ENCODE results near the gene EVA1B. TPM values are rescaled to one million over a fixed set of nuclear protein-coding genes. Genes with fewer than 3 reads are reported as not detected.

The EVA1B gene
- total and polyA plus RNA-seq, 2 of the 4 experiments (the other 2 are of a cell fraction): 49.8 to 64.6 TPM

DNA sequence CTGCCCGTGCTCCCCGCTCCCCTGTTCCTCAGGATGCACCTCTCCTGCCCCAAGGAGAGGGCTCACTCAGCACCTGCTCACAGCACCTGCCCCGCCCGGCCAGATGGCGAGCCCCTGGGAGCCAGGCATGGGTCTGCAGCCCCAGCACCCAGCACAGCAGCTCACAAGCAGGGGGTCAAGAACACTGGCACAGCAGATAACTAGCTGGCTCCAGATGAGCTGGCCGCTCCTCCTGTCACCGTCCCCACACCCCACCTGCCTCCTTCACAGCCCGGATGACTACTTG is 20.9 kb upstream of the EVA1B start:
- H2BK20ac ChIP-seq (ENCODE audit: low read depth, low read length): no peak overlapping the region
- no peak overlapping the region for H2BK120ac ChIP-seq (ENCODE audit: low read depth, low read length)
- H3K27me3 ChIP-seq (ENCODE audit: control insufficient read depth, insufficient read depth, low read length): no peaks in the 10 kb centered on the region
- H4K5ac ChIP-seq (ENCODE audit: low read depth, low read length): no peak overlapping the region
- H3K14ac ChIP-seq (replicated peaks; ENCODE audit: low read depth, low read length): no peak overlapping the region
- H3K9ac ChIP-seq (ENCODE audit: low read depth, low read length): no peak overlapping the region
- in situ Hi-C loops (cut with MboI; ENCODE audit: low sequenced_read_pairs): no loop called here
- H3K27ac ChIP-seq (ENCODE audit: insufficient read depth, low read length): no peak overlapping the region
- H3K56ac ChIP-seq (ENCODE audit: extremely low read depth, insufficient read depth, low read length): no peak overlapping the region
- H3K4me2 ChIP-seq (ENCODE audit: low read depth, low read length): no peak overlapping the region
- dilution Hi-C loops (cut with HindIII; ENCODE audit: low sequenced_read_pairs, unreplicated experiment): no loop called here
- no peak overlapping the region for H2AFZ ChIP-seq (replicated peaks; ENCODE audit: low read length, poor library complexity)
- H3K9me1 ChIP-seq (ENCODE audit: insufficient read depth, low read length): peaks cover 15% of the 10 kb centered on the region
- DNase-seq (no peak), ATAC-seq (ENCODE audit: low read depth) (no peak)
- no peak overlapping the region for H2BK15ac ChIP-seq (ENCODE audit: low read depth, low read length)
- no peak overlapping the region for H3K4me3 ChIP-seq (ENCODE audit: insufficient read depth, low read depth, low read length)
- peaks cover 10 to 51% of the 10 kb centered on the region in 2 experiments; a peak in 2 of 4 replicates for H3K79me1 ChIP-seq (ENCODE audit: low read depth in 1 of 2, low read length in 2 of 2)
- no peak for TF ChIP-seq RAD21 (IDR thresholded peaks at IDR 0.05; ENCODE audit: low read length)
- no peak for TF ChIP-seq BHLHE40 (IDR thresholded peaks at IDR 0.05; ENCODE audit: low read depth, low read length)
- TF ChIP-seq SMC3 (IDR thresholded peaks at IDR 0.05; ENCODE audit: low read depth, low read length): no peak
- TF ChIP-seq CEBPB (IDR thresholded peaks at IDR 0.05; ENCODE audit: low read depth, low read length): no peak
- TF ChIP-seq MXI1 (IDR thresholded peaks at IDR 0.05; ENCODE audit: borderline replicate concordance, low read depth, low read length): no peak
- no peak for TF ChIP-seq MAZ (IDR thresholded peaks at IDR 0.05; ENCODE audit: borderline replicate concordance, low read depth, low read length)
- TF ChIP-seq FOS (IDR thresholded peaks at IDR 0.05; ENCODE audit: low read depth, low read length): no peak
- no peak for TF ChIP-seq POLR2A (IDR thresholded peaks at IDR 0.05; ENCODE audit: low read depth, low read length)
- TF ChIP-seq, protein P1, sequence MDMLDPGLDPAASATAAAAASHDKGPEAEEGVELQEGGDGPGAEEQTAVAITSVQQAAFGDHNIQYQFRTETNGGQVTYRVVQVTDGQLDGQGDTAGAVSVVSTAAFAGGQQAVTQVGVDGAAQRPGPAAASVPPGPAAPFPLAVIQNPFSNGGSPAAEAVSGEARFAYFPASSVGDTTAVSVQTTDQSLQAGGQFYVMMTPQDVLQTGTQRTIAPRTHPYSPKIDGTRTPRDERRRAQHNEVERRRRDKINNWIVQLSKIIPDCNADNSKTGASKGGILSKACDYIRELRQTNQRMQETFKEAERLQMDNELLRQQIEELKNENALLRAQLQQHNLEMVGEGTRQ (IDR thresholded peaks at IDR 0.05; ENCODE audit: low read depth, low read length): no peak
- no peak for TF ChIP-seq RFX5 (IDR thresholded peaks at IDR 0.05; ENCODE audit: low read depth, low read length)
- TF ChIP-seq NFE2L2 (IDR thresholded peaks at IDR 0.05; ENCODE audit: low read depth, low read length): no peak
- TF ChIP-seq, protein P2, sequence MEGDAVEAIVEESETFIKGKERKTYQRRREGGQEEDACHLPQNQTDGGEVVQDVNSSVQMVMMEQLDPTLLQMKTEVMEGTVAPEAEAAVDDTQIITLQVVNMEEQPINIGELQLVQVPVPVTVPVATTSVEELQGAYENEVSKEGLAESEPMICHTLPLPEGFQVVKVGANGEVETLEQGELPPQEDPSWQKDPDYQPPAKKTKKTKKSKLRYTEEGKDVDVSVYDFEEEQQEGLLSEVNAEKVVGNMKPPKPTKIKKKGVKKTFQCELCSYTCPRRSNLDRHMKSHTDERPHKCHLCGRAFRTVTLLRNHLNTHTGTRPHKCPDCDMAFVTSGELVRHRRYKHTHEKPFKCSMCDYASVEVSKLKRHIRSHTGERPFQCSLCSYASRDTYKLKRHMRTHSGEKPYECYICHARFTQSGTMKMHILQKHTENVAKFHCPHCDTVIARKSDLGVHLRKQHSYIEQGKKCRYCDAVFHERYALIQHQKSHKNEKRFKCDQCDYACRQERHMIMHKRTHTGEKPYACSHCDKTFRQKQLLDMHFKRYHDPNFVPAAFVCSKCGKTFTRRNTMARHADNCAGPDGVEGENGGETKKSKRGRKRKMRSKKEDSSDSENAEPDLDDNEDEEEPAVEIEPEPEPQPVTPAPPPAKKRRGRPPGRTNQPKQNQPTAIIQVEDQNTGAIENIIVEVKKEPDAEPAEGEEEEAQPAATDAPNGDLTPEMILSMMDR (conservative IDR thresholded peaks at IDR 0.05; ENCODE audit: low read depth, low read length): no peak
- peak overlapping the region in 1 of 2 experiments; percentile 42; a peak in 1 of 4 replicates for H4K8ac ChIP-seq (ENCODE audit: low read depth in 2 of 2, low read length in 2 of 2)
- no peak overlapping the region for H4K91ac ChIP-seq (ENCODE audit: insufficient read depth, low read depth, low read length)
- intact Hi-C loops (cut with micrococcal nuclease): no loop called here
- H3K18ac ChIP-seq (ENCODE audit: low read depth, low read length): no peak overlapping the region
- ChIA-PET POLR2A (ENCODE audit: unreplicated experiment) (no interaction called here), CTCF (no interaction called here)
- no peak overlapping the region for H2BK5ac ChIP-seq (ENCODE audit: low read depth, low read length, poor library complexity, severe bottlenecking)
- peaks cover 71% of the 10 kb centered on the region for H3K36me3 ChIP-seq (ENCODE audit: control insufficient read depth, insufficient read depth, low read length)
- no peaks in the 10 kb centered on the region for H4K20me1 ChIP-seq (ENCODE audit: insufficient read depth, low read length)
- H3K23ac ChIP-seq (ENCODE audit: low read depth, low read length): no peak overlapping the region
- H3K4ac ChIP-seq (ENCODE audit: low read depth, low read length): no peak overlapping the region
- peaks cover 15% of the 10 kb centered on the region for H3K4me1 ChIP-seq (ENCODE audit: control insufficient read depth, insufficient read depth, low read length)
- BruUV-seq (replicated peaks): no TSS peak
- H3K9me3 ChIP-seq (ENCODE audit: control insufficient read depth, insufficient read depth, low read length): no peaks in the 10 kb centered on the region
- H2AK9ac ChIP-seq (replicated peaks; ENCODE audit: low read depth, low read length, poor library complexity): peak overlapping the region; percentile 56
- WGBS, 2 experiments (ENCODE audit: extremely low coverage in 2 of 2, insufficient read length in 1 of 2): 92% methylated on average over 2 of the region's 8 CpGs; no CpG with 5 or more reads in 1 of the 2 experiments
- H2AK5ac ChIP-seq (ENCODE audit: low read depth, low read length): no peak overlapping the region

Data from IMR-90 (cell line).